ENCODE results near the gene MCM7. TPM values are rescaled to one million over a fixed set of nuclear protein-coding genes. Genes with fewer than 3 reads are reported as not detected.
A peak's percentile ranks its signal among the peaks of the same experiment; 100 is the strongest.

MCM7 gene
- total RNA-seq, 4 donors from 2014 or later, result 31.8 to 67.3 (median 63.1) TPM

DNA sequence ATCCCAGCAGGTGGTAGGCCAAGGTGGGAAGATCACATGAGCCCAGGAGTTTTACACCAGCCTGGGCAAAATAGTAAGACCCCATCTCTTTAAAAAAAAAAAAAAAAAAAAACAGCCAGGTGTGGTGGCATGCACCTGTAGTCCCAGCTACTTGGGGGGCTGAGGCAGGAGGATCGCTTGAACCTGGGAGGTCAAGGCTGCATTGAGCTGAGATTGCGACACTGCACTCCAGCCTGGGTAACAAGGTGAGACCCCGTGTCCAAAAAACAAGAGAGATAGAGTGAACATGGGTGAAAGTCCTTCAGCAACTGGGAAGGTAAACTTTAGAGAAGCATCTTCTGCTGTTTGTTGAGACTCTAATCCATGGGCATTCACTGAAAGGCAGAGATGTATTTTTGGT is 41.3 kb upstream of the MCM7 start:
- WGBS, 2 donors, result 85 to 92% methylated on average over 3 of the region's 3 CpGs
- intact Hi-C loops (cut with DNase I), result no loop called here
- H3K4me3 ChIP-seq, result no peak overlapping the region
- TF ChIP-seq, protein P1, sequence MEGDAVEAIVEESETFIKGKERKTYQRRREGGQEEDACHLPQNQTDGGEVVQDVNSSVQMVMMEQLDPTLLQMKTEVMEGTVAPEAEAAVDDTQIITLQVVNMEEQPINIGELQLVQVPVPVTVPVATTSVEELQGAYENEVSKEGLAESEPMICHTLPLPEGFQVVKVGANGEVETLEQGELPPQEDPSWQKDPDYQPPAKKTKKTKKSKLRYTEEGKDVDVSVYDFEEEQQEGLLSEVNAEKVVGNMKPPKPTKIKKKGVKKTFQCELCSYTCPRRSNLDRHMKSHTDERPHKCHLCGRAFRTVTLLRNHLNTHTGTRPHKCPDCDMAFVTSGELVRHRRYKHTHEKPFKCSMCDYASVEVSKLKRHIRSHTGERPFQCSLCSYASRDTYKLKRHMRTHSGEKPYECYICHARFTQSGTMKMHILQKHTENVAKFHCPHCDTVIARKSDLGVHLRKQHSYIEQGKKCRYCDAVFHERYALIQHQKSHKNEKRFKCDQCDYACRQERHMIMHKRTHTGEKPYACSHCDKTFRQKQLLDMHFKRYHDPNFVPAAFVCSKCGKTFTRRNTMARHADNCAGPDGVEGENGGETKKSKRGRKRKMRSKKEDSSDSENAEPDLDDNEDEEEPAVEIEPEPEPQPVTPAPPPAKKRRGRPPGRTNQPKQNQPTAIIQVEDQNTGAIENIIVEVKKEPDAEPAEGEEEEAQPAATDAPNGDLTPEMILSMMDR (IDR thresholded peaks at IDR 0.05), result no peak
- TF ChIP-seq POLR2A (IDR thresholded peaks at IDR 0.05), result no peak
- no peak for DNase-seq
- no peaks in the 10 kb centered on the region for H3K4me1 ChIP-seq
- H3K27ac ChIP-seq, result no peak overlapping the region
- H3K36me3 ChIP-seq, result no peaks in the 10 kb centered on the region
- H3K9me3 ChIP-seq, result no peaks in the 10 kb centered on the region
- H3K27me3 ChIP-seq, result peaks cover 0 to 8% (median 0%) of the 10 kb centered on the region in 4 donors

DNA sequence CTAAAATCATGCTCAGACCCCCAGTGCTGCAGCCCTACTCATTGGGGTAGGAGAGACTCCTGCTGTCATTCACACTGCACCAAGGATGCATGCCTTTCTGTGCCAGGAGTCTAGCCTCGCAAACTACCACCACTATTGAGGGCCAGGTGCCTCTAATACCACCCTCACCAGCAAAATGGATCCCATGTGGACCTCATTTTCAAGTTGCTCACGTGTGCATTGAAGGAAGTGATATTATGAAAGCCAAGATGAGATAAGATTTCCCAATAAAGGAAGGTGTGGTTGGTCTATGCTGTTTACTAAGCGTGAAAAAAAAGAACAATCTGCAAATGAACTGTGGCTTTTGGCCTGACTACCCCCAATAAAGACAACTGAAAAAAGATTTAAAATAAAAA is 40.4 kb upstream of the MCM7 start:
- H3K27ac ChIP-seq, result no peak overlapping the region
- intact Hi-C loops (cut with DNase I), result no loop called here
- no peak overlapping the region for H3K4me3 ChIP-seq
- H3K36me3 ChIP-seq, result no peaks in the 10 kb centered on the region
- DNase-seq, result no peak
- WGBS, 2 donors, result 40 to 51% methylated on average over 3 of the region's 3 CpGs
- TF ChIP-seq, protein P1 (IDR thresholded peaks at IDR 0.05), result no peak
- TF ChIP-seq POLR2A (IDR thresholded peaks at IDR 0.05), result no peak
- H3K9me3 ChIP-seq, result no peaks in the 10 kb centered on the region
- peaks cover 0 to 8% (median 0%) of the 10 kb centered on the region in 4 donors for H3K27me3 ChIP-seq
- H3K4me1 ChIP-seq, result no peaks in the 10 kb centered on the region

DNA sequence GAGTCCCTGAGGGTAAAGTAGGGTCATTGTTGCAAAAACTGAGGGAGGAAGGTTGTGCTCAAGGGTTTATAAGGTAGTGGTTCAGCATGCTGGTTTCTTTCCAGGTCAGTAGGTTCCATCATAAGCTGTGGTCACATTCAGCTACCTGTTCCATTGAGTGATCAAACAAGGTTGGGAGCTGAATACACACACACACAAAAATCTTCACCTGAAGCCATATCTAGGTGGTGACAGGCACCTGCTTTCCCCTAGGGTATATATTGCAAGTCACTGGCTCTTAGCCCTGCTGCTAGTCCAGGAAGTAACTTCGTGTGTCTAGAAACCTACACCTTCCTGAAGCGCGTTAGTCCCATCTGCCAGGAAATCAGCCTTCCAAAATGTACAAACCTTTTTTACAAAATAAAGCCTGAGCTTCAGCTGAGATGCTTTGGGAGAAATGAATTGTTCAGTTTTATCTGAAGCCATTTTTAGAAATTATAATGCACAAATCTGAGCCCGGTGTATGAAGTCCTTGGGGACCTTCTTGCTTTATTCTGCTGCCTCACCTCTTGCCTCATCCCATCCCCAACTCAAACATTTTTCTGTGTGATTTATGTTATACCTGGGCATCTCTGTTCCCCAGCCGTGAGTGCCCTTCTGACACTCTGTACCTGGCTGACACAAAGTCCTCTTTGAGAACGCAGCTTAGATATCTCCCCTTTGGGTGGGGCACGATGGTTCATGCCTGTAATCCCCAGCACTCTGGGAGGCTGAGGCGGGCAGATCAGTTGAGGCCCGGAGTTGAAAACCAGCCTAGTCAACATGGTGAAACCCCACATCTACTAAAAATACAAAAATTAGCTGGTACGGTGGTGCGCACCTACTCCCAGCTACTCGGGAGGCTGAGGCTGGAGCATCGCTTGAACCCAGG is 36.9 kb upstream of the MCM7 start:
- H3K36me3 ChIP-seq, result no peaks in the 10 kb centered on the region
- no peak for TF ChIP-seq POLR2A (IDR thresholded peaks at IDR 0.05)
- TF ChIP-seq, protein P1 (IDR thresholded peaks at IDR 0.05), result no peak
- peaks cover 0 to 8% (median 0%) of the 10 kb centered on the region in 4 donors for H3K27me3 ChIP-seq
- no peak overlapping the region for H3K27ac ChIP-seq
- no peaks in the 10 kb centered on the region for H3K9me3 ChIP-seq
- intact Hi-C loops (cut with DNase I), result no loop called here
- no peak overlapping the region for H3K4me3 ChIP-seq
- H3K4me1 ChIP-seq, result no peaks in the 10 kb centered on the region
- no peak for DNase-seq
- 60 to 69% methylated on average over 11 to 13 of the region's 13 CpGs for WGBS, 2 donors

DNA sequence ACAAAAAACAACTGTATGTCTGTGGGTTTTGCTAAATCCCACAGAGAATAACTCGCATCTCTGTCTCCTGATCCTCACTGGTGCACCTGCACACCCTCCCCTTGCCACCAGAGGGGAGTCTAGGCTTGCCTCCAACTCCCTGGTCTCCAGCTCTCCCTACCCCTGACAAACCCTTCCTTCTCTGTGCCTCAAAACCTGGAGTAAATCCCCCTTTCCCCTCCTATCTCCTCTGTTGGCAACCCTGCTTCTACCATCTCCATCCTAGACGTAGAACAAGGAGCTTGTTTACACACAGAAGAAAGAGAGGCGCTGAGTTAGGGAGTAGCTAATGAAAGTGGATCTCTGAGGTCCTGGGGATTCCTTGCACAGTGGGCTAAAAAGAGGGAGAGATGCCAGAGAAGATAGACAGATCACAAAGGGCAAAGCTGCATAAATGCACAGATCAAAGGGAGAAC is 31.5 kb upstream of the MCM7 start:
- 31 to 43% methylated on average over 2 to 3 of the region's 3 CpGs for WGBS, 2 donors
- intact Hi-C loops (cut with DNase I), result loop anchor here (2.0 kb wide), 1 partner anchor 84 kb away; no protein-coding TSS in a partner anchor

More for the DNA sequence above, 31.5 kb upstream of the MCM7 start:
- no peaks in the 10 kb centered on the region for H3K9me3 ChIP-seq
- TF ChIP-seq, protein P1 (IDR thresholded peaks at IDR 0.05), result peak; percentile 49 to 94 (median 88)
- no peak for TF ChIP-seq POLR2A (IDR thresholded peaks at IDR 0.05)
- H3K27me3 ChIP-seq, result no peaks in the 10 kb centered on the region
- DNase-seq, result no peak
- H3K4me3 ChIP-seq, result no peak overlapping the region
- H3K4me1 ChIP-seq, result peaks cover 10 to 49% (median 23%) of the 10 kb centered on the region in 3 donors
- H3K36me3 ChIP-seq, result no peaks in the 10 kb centered on the region
- peak overlapping the region in 2 of 4 donors; percentile 51 to 62 for H3K27ac ChIP-seq
